Dedifferentiated amniotic fluid mesenchymal stem cell (primary cell): ENCODE measurements around the gene TPRKB.
A peak's percentile ranks its signal among the peaks of the same experiment; 100 is the strongest.
"Not testable (repeated sequence)": the region's sequence is repeated elsewhere in the genome, so short reads cannot be mapped to it uniquely, and the experiment has no call there.

Experiments
- DNase-seq: peaks from one replicate; pipeline ENCODE4 v3.0.0-alpha.2; 2016; ENCODE audit errors: extremely low spot score

Gene TPRKB

DNA sequence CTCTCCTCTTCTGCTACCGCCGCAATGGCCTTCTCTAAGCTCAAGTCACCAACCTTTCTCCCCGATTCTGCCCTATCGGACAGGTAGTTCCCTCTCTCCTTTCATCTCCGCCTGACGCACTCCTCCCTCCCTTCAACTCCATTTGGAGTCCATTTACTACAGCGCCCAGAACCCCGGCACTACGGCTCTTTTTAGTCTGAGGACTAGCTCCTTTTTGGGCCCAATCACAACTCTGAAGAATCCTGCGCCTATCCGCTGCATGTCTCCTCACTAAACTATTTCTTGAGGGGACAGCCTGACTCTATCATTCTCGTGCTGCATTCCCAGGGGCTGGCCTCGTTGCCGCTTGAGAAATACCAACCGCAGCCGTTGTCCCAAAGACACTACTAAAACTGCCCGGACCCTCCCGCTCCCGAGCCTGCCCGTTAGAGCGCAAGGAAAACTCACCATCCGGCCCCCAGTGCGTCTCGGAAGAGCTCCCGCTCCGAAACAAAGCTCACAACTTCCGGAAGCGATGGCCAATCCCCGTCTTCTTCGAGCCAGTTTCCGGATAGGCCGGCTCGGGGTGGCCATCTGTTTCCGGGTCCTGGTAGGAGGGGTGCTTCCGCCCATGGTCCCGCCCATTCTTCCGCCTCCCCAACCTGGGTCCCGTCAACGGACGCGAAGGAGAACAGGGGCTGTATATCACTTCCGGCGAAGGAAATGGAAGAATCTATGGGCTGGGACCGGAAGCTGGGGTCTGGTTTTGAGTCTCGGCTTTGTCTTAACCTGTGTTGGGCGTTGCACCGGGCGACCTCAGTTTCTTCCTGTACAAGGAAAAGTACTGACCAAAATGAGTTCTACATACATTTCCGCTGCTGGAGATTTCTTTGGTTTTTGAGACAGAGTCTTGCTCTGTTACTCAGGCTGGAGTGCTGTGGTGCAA lies at the start of gene TPRKB:
Gene TPRKB (minus strand): TSS at position 491 of the 925 bp plus-strand sequence. CDS start 2,776 bp downstream, outside the sequence.
- peak; percentile 98 for DNase-seq

DNA sequence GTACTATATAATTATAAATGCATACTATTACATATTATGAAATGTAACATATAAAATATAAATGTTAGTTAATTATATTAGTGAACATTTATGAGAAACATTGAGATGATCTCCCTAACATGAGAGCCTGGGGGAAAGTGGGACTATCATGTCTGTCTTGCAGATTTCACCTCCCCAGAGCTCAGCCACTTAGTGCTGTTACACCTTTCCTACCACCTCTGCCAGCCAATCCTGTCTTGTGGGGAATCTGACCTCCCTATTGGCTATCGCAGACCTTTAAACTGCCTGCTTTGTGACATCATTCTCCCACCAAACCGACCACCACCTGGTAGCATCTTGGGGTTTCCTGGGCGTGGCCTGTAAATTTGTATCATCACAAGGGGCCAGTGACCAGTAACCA lies 46.7 kb upstream of the TPRKB start, which contains the start of gene C2orf78:
Gene C2orf78 (plus strand): TSS at position 301 of the 400 bp plus-strand sequence. CDS start 127 bp downstream, outside the sequence.
- DNase-seq: not testable (repeated sequence)

DNA sequence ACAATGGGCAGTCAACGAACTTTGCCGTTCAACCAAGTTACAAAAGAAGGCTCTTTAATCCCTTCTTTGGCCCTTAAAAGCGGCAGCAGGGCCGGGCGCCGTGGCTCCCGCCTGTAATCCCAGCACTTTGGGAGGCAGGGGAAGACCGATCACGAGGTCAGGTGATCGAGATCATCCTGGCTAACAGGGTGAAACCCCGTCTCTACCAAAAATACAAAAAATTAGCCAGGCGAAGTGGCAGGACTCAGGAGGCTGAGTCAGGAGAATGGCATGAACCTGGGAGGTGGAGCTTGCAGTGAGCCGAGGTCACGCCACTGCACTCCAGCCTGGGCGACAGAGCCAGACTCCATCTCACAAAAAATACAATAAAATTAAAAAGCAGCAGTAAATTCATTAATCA lies 46.3 kb upstream of the TPRKB start:
- DNase-seq: not testable (repeated sequence)

DNA sequence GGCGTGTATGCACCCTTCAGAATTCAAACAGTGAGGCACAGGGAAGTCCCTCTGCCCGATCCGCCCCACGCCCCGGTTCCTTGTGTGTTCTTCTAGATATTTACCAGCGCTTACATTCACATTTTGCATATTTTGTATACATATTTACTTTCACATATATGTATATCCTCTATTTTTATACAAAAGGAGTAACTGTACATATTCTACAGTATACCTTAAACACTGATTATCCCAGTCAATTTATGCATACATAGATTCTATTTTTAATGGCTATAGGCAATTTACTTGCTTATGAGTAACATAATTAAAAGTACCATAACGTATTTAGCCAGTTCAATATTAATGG lies 43.1 kb upstream of the TPRKB start:
- no peak for DNase-seq

DNA sequence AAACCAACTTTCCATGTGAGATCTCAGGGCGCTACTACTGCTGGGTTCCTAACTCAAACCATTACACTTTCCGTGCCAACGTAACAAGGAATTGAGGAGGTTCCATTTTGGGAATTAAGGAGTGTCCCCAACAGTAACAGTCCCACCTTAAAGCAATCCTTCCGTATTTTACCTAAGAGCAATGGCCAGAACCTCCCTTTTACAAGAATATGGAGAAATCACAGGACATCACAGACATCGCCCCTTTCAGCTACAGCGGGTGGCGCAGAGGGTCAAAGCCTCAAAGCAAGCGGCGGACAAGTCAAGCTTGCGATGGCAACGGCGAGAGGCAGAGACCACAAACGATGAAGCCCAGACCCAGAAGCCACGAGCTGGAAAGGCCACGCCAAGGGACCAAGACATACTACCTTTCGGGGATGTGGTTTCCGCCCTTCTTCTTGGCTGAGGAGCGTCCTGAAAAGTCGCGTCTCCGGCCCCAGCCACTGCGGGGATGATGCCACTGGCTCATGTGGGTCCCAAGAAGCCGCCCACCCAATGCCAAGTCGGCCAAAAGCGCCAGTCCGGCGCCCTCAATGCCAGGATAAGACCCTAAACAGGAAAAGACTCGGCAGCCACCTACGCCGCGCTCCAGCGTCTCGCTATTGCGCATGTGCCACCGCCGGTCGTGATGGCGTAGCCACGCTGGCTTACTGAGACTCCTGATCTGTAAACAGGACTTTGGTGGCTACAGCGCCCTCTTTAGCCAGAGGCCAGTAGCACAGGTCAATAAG lies 42.5 kb upstream of the TPRKB start, which contains the start of gene DUSP11:
Gene DUSP11 (minus strand): TSS at position 637 of the 770 bp plus-strand sequence. CDS start 129 bp downstream, at position 508.
- DNase-seq: peak; percentile 94

DNA sequence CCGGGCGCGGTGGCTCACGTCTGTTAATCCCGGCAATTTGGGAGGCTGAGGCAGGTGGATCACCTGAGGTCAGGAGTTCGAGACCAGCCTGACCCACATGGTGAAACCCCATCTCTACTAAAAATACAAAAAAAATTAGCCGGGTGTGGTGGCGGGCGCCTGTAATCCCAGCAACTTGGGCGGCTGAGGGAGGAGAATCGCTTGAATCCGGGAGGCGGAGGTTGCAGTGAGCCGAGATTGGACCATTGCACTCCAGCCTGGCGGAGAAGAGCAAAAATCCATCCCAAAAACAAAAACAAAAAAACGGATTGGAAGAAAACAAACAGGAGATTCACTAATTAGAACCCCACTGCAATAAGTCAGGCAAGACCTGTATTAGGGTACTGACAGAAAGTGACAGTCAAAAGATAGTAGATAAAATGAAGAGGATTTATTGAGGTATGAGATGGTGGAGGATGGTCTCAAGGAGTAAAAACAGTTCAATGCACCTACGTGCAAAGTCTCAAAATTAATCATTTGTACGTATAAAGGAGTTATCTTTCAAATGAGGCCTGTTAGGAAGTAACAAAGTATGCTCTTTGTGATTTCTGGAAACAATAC lies 41.8 kb upstream of the TPRKB start:
- not testable (repeated sequence) for DNase-seq

DNA sequence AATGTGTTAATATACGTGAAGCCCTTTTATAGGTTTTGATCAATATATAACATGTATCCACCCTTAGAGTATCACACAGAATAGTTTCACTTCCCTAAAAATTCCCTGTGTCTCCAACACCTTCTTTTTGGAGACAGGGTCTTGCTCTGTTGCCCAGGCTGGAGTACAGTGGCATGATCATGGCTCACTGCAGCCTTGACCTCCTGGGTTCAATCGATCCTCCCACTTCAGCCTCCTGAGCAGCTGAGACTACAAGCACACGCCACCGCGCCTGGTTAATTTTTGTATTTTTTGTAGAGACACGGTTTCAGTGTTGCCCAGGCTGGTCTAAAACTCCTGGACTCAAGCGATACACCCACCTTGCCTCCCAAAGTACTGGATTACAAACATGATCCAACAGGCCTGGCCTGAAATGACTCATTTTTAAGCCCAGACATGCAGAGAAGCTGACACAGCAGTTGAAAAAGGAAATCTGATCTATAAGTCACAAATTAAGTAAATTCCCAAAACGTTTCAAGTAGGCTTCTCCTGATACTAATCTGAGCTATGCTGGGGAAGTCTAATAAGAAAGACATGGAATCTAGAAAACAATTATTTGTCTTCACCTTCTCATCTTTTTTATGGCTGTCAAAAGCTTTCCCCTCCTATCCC lies 39.8 kb upstream of the TPRKB start:
- peak; percentile 20 for DNase-seq

DNA sequence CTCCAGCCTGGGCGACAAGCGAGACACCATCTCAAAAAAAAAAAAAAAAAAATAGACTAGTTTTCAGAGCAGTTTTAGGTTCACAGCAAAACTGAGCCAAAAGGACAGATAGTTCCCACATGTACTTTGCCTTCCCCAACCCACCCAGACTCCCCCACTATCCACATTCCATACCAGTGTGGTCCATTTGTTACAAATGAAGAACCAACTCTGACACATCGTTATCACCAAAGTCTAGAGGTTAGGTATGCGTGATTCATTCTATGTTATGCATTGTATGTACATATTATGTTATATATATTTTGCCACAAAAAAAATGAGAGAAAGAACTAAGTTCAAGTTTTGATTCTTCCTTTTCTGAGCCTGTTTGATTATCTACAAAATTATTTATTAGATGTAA lies 39.2 kb upstream of the TPRKB start:
- no peak for DNase-seq

DNA sequence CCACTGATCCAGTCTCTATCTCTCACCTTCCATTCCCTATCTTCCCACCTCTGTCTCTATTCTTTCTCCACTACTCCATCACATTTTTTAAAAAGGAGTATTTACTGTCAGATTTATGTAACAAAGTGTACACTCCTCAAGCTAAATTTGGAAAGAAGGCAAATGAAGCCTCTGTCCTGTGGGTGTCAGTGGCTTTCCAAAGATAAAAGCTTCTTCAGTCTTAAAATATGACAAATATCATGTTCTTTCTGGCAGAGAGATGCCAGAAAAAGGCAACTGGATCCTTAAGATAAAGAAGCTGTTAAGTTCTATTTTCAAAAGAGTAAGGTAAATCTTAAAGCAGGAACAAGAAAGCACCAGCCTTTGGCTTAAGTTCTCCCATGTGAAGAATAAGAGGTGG lies 35.7 kb upstream of the TPRKB start:
- no peak for DNase-seq

DNA sequence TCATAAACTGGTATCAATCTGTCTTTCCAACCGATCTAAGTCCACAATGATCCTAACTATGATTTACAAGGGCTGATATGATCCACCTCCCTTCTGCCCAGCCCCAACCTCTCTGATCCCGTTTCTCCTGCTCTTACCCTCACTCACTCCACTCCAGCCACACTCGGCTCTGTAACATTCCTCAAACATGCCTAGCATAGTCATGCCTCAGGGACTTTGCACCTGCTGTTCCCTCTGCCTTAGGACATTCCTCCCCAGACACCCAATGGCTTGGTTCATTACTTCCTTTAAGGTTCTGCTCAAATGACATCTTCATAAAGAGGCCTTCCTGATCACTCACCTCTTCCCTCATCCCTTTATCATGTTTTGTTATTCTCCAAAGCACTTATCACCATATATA lies 33.6 kb upstream of the TPRKB start:
- no peak for DNase-seq

DNA sequence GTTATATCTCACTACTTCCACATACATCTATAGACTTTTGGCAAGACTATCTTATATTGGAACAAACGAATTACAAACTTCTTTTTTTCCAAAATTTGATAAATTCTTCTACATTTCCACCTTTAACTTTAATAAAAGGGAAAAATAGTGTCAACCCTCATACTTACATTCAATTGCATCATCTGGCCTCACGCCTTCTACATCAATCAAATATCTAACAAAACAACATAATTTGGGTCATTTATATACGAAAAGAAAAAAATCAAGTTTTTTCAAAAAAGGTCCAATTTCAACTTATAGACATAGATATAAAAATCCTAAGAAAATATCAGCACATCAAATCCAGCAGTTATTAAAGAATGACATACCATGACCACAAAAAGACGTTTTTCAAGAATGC lies 29.8 kb upstream of the TPRKB start:
- no peak for DNase-seq

DNA sequence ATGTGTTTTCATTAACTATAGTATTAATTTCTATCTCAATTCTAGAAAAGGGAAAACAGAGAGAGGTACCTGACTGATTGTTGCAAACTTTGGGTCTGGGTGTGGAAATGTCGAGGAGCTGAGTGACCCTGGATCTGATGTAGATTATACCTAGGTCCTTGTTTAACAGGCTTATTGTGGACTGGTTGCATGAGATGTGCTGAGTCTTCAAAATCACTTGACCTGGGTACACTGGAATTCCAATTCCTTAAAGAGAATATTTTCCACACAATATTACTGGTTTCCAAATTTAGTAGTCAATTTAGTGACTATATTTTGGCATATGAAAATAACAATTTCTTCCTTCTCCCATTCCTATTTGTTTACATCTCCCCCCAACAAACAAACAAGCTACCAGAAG lies 29.2 kb upstream of the TPRKB start:
- DNase-seq: no peak

DNA sequence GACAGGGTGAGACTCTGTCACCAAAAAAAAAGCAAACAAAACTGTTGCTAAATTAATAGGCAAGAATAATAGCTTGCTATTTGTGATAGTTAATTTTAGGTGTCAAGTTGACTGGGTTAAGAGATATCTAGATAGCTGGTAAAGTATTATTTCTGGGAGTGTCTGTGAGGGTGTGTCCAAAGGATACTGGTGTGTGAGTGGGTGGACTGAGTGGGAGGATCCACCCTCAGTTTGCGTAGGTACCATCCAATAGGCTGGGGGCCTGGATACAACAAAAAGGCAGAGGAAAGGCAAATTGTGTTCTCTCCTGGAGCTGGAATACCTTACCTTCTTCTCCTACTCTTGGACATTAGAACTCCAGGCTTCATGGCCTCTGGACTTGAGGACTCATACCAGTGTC lies 27.8 kb upstream of the TPRKB start:
- no peak for DNase-seq

DNA sequence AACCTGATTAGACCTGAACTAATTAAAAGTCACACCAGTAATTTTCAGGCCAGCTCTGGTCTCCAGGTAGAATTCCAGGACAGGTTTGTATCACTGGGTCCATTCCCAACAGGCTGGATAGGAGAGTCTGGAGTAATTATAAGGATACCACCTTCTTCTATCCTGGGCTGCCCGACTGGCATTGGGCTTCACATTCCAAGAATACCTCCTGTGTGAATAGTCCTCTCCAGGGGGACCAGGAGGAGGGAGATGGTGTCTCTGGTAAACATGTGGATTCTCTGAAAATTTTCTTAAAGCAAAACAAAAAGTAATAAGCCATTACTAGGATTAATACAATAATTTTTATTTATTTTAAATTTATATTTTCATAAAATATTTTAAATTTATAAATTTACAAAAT lies 25.4 kb upstream of the TPRKB start:
- DNase-seq: no peak

DNA sequence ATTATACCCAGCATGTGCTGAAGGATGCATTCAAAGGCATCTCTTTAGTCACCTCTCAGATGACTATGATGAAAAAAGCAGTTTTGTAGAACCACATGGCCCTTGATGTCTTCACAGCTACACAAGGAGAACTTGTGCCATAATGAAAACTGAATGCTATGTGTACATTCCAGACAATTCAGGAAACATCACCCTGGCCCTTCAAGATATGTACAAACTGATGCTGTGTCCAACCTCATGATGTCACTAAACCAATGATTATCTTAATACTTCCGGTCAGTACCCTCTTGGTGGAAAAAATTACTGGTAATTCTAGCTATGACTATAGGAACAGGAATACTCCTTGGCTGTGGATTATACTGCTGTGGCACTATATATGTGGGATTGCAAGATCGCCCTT lies 22.8 kb upstream of the TPRKB start:
- DNase-seq: no peak

DNA sequence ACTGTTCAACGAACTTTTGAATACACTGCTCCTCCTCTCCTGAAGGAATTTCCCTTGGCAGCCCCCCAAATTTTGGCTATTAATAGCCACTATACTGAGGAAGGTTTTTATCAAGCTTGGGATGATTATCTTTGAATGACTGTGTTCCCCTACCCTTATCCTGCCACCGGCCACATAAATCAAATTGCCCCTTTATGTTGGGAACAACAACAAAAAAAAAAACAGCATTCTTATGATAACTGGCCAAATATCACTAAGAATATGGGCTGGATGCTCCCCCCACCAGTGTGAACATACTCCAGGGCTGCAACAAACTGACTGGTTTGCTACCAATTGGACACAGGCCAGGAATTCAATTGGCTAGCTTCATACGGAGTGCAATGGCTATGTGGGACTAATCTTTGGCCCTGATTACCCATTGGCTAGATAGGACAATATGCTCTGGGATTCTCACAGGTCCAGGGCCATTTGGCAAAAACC lies 22.2 kb upstream of the TPRKB start:
- no peak for DNase-seq

DNA sequence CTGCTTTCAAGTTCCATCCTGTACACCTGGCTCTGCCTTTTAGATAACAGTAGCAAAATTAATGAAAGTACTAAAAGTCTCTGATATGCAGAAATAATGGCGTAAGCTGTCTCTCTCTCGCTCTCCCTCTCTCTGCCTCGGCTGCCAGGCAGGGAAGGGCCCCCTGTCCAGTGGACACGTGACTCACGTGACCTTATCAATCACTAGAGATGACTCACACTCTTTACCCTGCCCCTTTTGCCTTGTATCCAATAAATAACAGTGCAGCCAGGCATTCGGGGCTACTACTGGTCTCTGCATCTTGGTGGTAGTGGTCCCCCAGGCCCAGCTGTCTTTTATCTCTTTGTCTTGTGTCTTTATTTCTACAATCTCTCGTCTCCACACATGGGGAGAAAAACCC lies 17.2 kb upstream of the TPRKB start:
- not testable (repeated sequence) for DNase-seq

DNA sequence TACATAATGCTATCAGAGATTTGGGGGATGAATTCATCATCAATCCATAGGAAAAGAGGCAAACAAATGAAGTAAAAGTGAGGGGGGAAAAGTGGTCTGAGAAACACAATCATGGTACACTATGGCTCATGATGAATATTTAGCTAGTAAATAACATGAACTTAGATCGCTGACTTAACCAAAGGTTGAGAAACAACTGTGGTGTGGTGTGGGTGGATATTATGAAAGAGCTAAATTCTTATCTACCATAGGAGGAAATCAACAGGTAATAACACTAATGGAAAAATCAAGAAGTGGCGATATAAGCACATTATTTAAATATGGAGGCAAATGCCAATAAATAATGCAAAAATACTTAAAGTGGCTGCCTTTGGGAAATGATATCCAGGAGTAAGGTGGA lies 12.2 kb upstream of the TPRKB start:
- no peak for DNase-seq

DNA sequence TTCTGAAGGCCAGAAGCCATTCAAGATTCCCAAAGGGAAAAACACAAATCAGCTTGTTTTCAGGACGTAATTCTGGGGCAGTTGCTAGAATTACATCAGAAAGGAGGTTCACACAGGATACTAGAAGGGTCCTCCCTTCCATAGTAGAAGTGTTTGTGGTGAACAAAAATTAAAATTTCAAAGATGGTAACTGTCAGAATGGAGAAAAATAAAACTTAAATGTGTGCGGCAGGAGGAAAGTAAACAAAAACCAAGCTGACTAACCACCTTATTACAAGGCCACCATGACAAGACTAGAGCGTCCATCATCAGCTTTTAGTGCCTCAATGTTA lies 9.7 kb upstream of the TPRKB start:
- DNase-seq: no peak

DNA sequence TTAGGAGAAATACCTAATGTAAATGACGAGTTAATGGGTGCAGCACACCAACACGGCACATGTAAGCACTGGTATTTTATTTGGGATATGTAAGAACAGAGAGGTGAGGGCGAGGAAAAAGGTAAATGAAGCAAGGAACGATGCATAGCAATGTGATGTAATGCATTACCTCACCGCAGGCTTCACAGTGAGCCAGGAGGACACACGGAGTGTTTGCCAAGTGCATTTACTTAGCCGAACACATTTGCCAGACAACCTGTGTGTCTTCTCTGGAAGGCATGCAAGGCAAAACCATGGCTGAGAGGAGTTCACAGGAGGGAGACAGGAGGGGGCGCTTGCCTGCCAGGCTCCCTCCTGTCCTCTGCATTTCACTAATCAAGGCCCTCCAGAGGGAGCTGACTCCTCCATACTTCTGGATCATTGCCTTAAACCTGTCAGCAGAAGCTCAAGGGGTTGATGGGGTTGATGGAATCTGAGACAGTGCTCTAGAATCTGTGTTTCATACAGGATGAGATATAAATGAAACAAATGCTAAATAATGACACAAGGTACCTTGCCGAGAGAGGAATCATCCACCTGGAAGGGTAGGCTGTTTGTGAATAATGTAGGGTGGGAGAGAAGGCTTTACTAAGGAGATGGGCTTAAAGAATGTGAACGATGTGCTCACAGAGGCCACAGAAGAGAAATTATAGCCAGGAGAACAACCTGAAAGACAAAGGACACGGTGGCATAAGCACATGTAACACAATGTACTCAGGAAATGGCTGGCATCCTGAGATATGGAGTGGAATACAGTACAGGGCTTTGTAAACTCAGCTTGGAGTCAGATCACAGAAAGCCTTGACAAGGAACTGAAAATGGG lies 9.1 kb upstream of the TPRKB start:
- no peak for DNase-seq

DNA sequence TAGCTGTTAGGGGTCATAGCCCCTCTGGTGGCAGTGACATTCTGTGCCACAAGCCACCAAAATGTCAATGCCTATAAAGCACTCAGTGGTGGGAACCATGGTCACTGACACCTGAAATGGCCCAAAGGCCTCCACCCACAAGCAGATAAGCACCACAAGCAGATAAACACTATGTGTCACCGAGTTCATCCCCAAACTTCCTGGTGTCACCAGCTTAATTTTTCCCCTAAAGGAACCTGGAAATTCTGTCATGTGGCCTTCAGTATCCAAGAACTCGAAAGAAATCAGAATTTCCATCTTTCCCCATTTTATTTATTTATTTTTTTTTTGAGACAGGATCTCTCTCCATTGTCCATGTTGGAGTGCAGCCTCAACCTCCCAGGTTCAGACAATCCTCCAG lies 3.6 kb upstream of the TPRKB start:
- DNase-seq: no peak
